Caco-2 (cell line): Measurements from ENCODE around the gene RASSF8. TPM values are rescaled to one million over a fixed set of nuclear protein-coding genes. Genes with fewer than 3 reads are reported as not detected.

Experiments
- total RNA-seq: library from RNA; stranded (reverse); gene quantifications from 2 replicates; pipeline ENCODE4 v1.2.3, GENCODE V29; 2022

Gene RASSF8
- total RNA-seq, 1 experiment from 2014 or later, result 143 TPM

Other genes starting within 250 kb of the RASSF8 start
- 3.2 and 4.4 TPM in 2 replicates for gene BHLHE41, start 166.4 kb downstream of the RASSF8 start, total RNA-seq
- 1.0 and 3.1 TPM in 2 replicates for gene SSPN, start 236.9 kb downstream of the RASSF8 start, total RNA-seq